Stromal cell of bone marrow (primary cell): ENCODE measurements around the gene AUTS2.

Source experiments
- DNase-seq: peaks from one replicate; pipeline ENCODE4 v3.0.0-alpha.2; 2012; ENCODE audit warnings: low read depth

The AUTS2 gene

GRCh38 chr7:69789563-69789962 lies 191.3 kb downstream of the AUTS2 start:
- DNase-seq, result no peak

GRCh38 chr7:69790977-69791724 lies 192.9 kb downstream of the AUTS2 start:
- no peak for DNase-seq

GRCh38 chr7:69791739-69792138 lies 193.5 kb downstream of the AUTS2 start:
- DNase-seq, result no peak

- no peak for DNase-seq
Observed at GRCh38 chr7:69795932-69796331, 197.7 kb downstream of the AUTS2 start.

- no peak for DNase-seq
Observed at GRCh38 chr7:69796416-69796815, 198.1 kb downstream of the AUTS2 start.

- DNase-seq, result no peak
Observed at GRCh38 chr7:69799048-69799697, 200.9 kb downstream of the AUTS2 start.

- no peak for DNase-seq
Observed at GRCh38 chr7:69799990-69800389, 201.7 kb downstream of the AUTS2 start.

- no peak for DNase-seq
Observed at GRCh38 chr7:69800495-69800894, 202.2 kb downstream of the AUTS2 start.

GRCh38 chr7:69801729-69802682 lies 203.7 kb downstream of the AUTS2 start:
- no peak for DNase-seq

GRCh38 chr7:69803699-69804516 lies 205.6 kb downstream of the AUTS2 start:
- DNase-seq, result no peak

GRCh38 chr7:69804962-69805361 lies 206.7 kb downstream of the AUTS2 start:
- DNase-seq, result no peak

GRCh38 chr7:69808391-69808790 lies 210.1 kb downstream of the AUTS2 start:
- no peak for DNase-seq

- DNase-seq, result no peak
Observed at GRCh38 chr7:69811476-69812308, 213.4 kb downstream of the AUTS2 start.

GRCh38 chr7:69812756-69813155 lies 214.5 kb downstream of the AUTS2 start:
- no peak for DNase-seq

- no peak for DNase-seq
Observed at GRCh38 chr7:69813637-69814240, 215.5 kb downstream of the AUTS2 start.

GRCh38 chr7:69814421-69814962 lies 216.2 kb downstream of the AUTS2 start:
- no peak for DNase-seq

- no peak for DNase-seq
Observed at GRCh38 chr7:69816501-69816900, 218.2 kb downstream of the AUTS2 start.

- DNase-seq, result peak; percentile 56
Observed at GRCh38 chr7:69817121-69817520, 218.8 kb downstream of the AUTS2 start.

GRCh38 chr7:69817841-69818635 lies 219.8 kb downstream of the AUTS2 start:
- no peak for DNase-seq
